H9 (cell line): ENCODE results near the gene ZBTB48. TPM values are rescaled to one million over a fixed set of nuclear protein-coding genes. Genes with fewer than 3 reads are reported as not detected.

Source experiments
- DNase-seq: peaks from one replicate; pipeline ENCODE4 v3.0.0-alpha.2; 2017
- H2AFZ ChIP-seq: one replicate; pipeline ENCODE4 v1.6.1; 2013; ENCODE audit warnings: mild to moderate bottlenecking, low read length, control low read depth, moderate library complexity
- H2AK5ac ChIP-seq: 2 replicates; pipeline ENCODE4 v1.6.1; 2013; ENCODE audit warnings: low read length, control low read depth, mixed read lengths; ENCODE audit not compliant: insufficient read length
- H2BK120ac ChIP-seq: one replicate; pipeline ENCODE4 v1.6.1; 2013; ENCODE audit warnings: low read depth, mild to moderate bottlenecking, low read length, control low read depth, inconsistent platforms; ENCODE audit not compliant: poor library complexity, severe bottlenecking
- H2BK12ac ChIP-seq: 2 replicates; pipeline ENCODE4 v1.6.1; 2013; ENCODE audit warnings: low read length, control low read depth, mixed read lengths, low read depth; ENCODE audit not compliant: insufficient read length
- H2BK15ac ChIP-seq: 2 replicates; pipeline ENCODE4 v1.6.1; 2013; ENCODE audit warnings: low read depth, low read length, control low read depth
- H2BK20ac ChIP-seq: one replicate; pipeline ENCODE4 v1.6.1; 2013; ENCODE audit warnings: low read depth, mild to moderate bottlenecking, low read length, control low read depth, inconsistent platforms; ENCODE audit not compliant: poor library complexity, severe bottlenecking
- H2BK5ac ChIP-seq: 2 replicates; pipeline ENCODE4 v1.6.1; 2013; ENCODE audit warnings: low read length, control low read depth, mixed read lengths; ENCODE audit not compliant: insufficient read length
- H3K14ac ChIP-seq: 2 replicates; pipeline ENCODE4 v1.6.1; 2013; ENCODE audit warnings: low read length, control low read depth; ENCODE audit not compliant: insufficient read depth
- H3K18ac ChIP-seq: 2 replicates; pipeline ENCODE4 v1.6.1; 2013; ENCODE audit warnings: low read depth, mild to moderate bottlenecking, mixed read lengths, low read length, control low read depth; ENCODE audit not compliant: insufficient read length
- H3K23ac ChIP-seq: 2 replicates; pipeline ENCODE4 v1.6.1; 2013; ENCODE audit warnings: low read length, control low read depth, mixed read lengths, low read depth; ENCODE audit not compliant: insufficient read length
- H3K23me2 ChIP-seq: 2 replicates; pipeline ENCODE4 v1.6.1; 2013; ENCODE audit warnings: low read depth, mild to moderate bottlenecking, mixed read lengths, low read length, control low read depth; ENCODE audit not compliant: insufficient read length, poor library complexity, severe bottlenecking
- H3K27ac ChIP-seq: 2 replicates; pipeline ENCODE4 v1.5.1; 2013; ENCODE audit warnings: low read length, control low read depth, mixed read lengths, low read depth; ENCODE audit not compliant: insufficient read length
- H3K27me3 ChIP-seq: 2 replicates; pipeline ENCODE4 v1.6.1; 2013; ENCODE audit warnings: low read length, control low read depth, inconsistent platforms; ENCODE audit not compliant: insufficient read depth
- H3K4ac ChIP-seq: 2 replicates; pipeline ENCODE4 v1.6.1; 2013; ENCODE audit warnings: low read depth, mild to moderate bottlenecking, control low read depth, inconsistent platforms, low read length, moderate library complexity
- H3K4me1 ChIP-seq: 2 replicates; pipeline ENCODE4 v1.6.1; 2013; ENCODE audit warnings: low read length, control low read depth, inconsistent platforms; ENCODE audit not compliant: insufficient read depth
- H3K4me2 ChIP-seq: 2 replicates; pipeline ENCODE4 v1.6.1; 2013; ENCODE audit warnings: low read length, control low read depth, mixed read lengths; ENCODE audit not compliant: insufficient read length, insufficient read depth
- H3K56ac ChIP-seq: 2 replicates; pipeline ENCODE4 v1.6.1; 2013; ENCODE audit warnings: low read depth, mild to moderate bottlenecking, mixed read lengths, low read length, control low read depth; ENCODE audit not compliant: insufficient read length
- H3K79me1 ChIP-seq: 2 replicates; pipeline ENCODE4 v1.6.1; 2013; ENCODE audit warnings: low read depth, mild to moderate bottlenecking, moderate library complexity, low read length, control low read depth, inconsistent platforms; ENCODE audit not compliant: insufficient read depth, poor library complexity, severe bottlenecking
- H3K79me2 ChIP-seq: 2 replicates; pipeline ENCODE4 v1.6.1; 2013; ENCODE audit warnings: low read length, control low read depth, inconsistent platforms; ENCODE audit not compliant: insufficient read depth
- H3K9ac ChIP-seq: 2 replicates; pipeline ENCODE4 v1.6.1; 2013; ENCODE audit warnings: low read length, control low read depth, mixed read lengths; ENCODE audit not compliant: insufficient read length; ENCODE audit errors: extremely low read depth
- H3K9me3 ChIP-seq: one replicate; pipeline ENCODE4 v1.6.1; 2013; ENCODE audit warnings: low read depth, low read length, inconsistent platforms; ENCODE audit not compliant: control insufficient read depth
- H3T11ph ChIP-seq: one replicate; pipeline ENCODE4 v1.6.1; 2013; ENCODE audit warnings: mild to moderate bottlenecking, low read length, control low read depth, inconsistent platforms
- H4K20me1 ChIP-seq: one replicate; pipeline ENCODE4 v1.6.1; 2013; ENCODE audit not compliant: control insufficient read depth, insufficient read length, insufficient read depth
- H4K5ac ChIP-seq: 2 replicates; pipeline ENCODE4 v1.6.1; 2013; ENCODE audit warnings: low read depth, mild to moderate bottlenecking, mixed read lengths, low read length, control low read depth; ENCODE audit not compliant: insufficient read length
- H4K8ac ChIP-seq: replicated peaks from 2 replicates; pipeline ENCODE4 v1.6.1; 2013; ENCODE audit warnings: low read length, control low read depth, mixed read lengths, low read depth; ENCODE audit not compliant: insufficient read length
- H4K91ac ChIP-seq: 2 replicates; pipeline ENCODE4 v1.6.1; 2013; ENCODE audit warnings: low read depth, mild to moderate bottlenecking, moderate library complexity, mixed read lengths, low read length, control low read depth; ENCODE audit not compliant: insufficient read length
- H3K27ac Mint-ChIP-seq, 3 experiments: 2 replicates in 2 of 3; 3 replicates in 1 of 3; pipeline ENCODE4 v1.8.0; 2020 to 2021; ENCODE audit warnings: mixed read lengths in 3 of 3, mild to moderate bottlenecking in 1 of 3, moderate library complexity in 1 of 3
- H3K27me3 Mint-ChIP-seq: 2 replicates; pipeline ENCODE4 v1.8.0; 2021; ENCODE audit warnings: low read depth, mild to moderate bottlenecking, moderate library complexity, mixed read lengths
- H3K36me3 Mint-ChIP-seq, 3 experiments: 2 replicates in 2 of 3; 3 replicates in 1 of 3; pipeline ENCODE4 v1.8.0; 2020 to 2021; ENCODE audit warnings: low read depth in 3 of 3, mixed read lengths in 3 of 3; ENCODE audit not compliant: insufficient read depth in 1 of 3
- H3K4me1 Mint-ChIP-seq, 2 experiments: 2 replicates each; pipeline ENCODE4 v1.8.0; 2020; ENCODE audit warnings: mixed read lengths in 2 of 2
- H3K4me3 Mint-ChIP-seq, 2 experiments: 2 replicates in 1 of 2; 3 replicates in 1 of 2; pipeline ENCODE4 v1.8.0; 2020 to 2021; ENCODE audit warnings: mild to moderate bottlenecking in 2 of 2, mixed read lengths in 2 of 2, moderate library complexity in 1 of 2
- H3K9me3 Mint-ChIP-seq, 2 experiments: 2 replicates in 1 of 2; 3 replicates in 1 of 2; pipeline ENCODE4 v1.8.0; 2020; ENCODE audit warnings: mild to moderate bottlenecking in 2 of 2, mixed read lengths in 2 of 2, moderate library complexity in 1 of 2
- CTCF ChIP-seq: fragments of 200-600 bp; sonication (generic); conservative IDR thresholded peaks from 3 replicates; pipeline ENCODE4 v1.8.0; 2021; ENCODE audit warnings: antibody characterized with exemption, mild to moderate bottlenecking
- WGBS: extraction: QIAGEN DNeasy Blood & Tissue Kit; methylation state at CpG from one replicate; pipeline ENCODE4 v1.1.7; 2013; ENCODE audit warnings: missing lambda C conversion rate, low lambda C conversion rate, mixed read lengths; ENCODE audit not compliant: insufficient read length; ENCODE audit errors: extremely low coverage; 5-methylcytosine and 5-hydroxymethylcytosine counted together
- total RNA-seq: library from RNA; stranded (reverse); gene quantifications from 2 replicates; pipeline ENCODE4 v1.2.1, GENCODE V29; 2021

The ZBTB48 gene
- total RNA-seq, 1 experiment from 2014 or later = 33.2 TPM

- no peak overlapping the region for H2BK15ac ChIP-seq
- WGBS = no CpG with 5 or more reads among the region's 10 CpGs
- H4K20me1 ChIP-seq = no peaks in the 10 kb centered on the region
- H3K27ac ChIP-seq = no peak overlapping the region
- H3K27ac Mint-ChIP-seq = no peak overlapping the region
- H2AFZ ChIP-seq = no peak overlapping the region
- H3K4me1 Mint-ChIP-seq = no peaks in the 10 kb centered on the region
- no peak overlapping the region for H3K4me3 Mint-ChIP-seq
- no peak overlapping the region for H3K23ac ChIP-seq
- no peak overlapping the region for H2BK20ac ChIP-seq
- H3K14ac ChIP-seq = no peak overlapping the region
- no peak overlapping the region for H3T11ph ChIP-seq
- peaks cover 44 to 87% (median 77%) of the 10 kb centered on the region in 3 experiments for H3K36me3 Mint-ChIP-seq
- H2AK5ac ChIP-seq = no peak overlapping the region
- no peak overlapping the region for H3K4ac ChIP-seq
- H3K27me3 ChIP-seq = no peaks in the 10 kb centered on the region
- H3K4me2 ChIP-seq = no peak overlapping the region
- no peak overlapping the region for H3K56ac ChIP-seq
- H2BK12ac ChIP-seq = no peak overlapping the region
- DNase-seq = no peak
- no peaks in the 10 kb centered on the region for H3K79me2 ChIP-seq
- H3K79me1 ChIP-seq = no peaks in the 10 kb centered on the region
- H3K9me3 Mint-ChIP-seq = no peaks in the 10 kb centered on the region
- no peaks in the 10 kb centered on the region; the same call in 1 of the 2 replicates for H3K27me3 Mint-ChIP-seq
- H3K9me3 ChIP-seq = no peaks in the 10 kb centered on the region
- no peak for TF ChIP-seq CTCF
- H3K23me2 ChIP-seq = no peaks in the 10 kb centered on the region
- H4K5ac ChIP-seq = no peak overlapping the region
- no peaks in the 10 kb centered on the region for H3K4me1 ChIP-seq
- H4K8ac ChIP-seq = no peak overlapping the region
- no peak overlapping the region for H3K9ac ChIP-seq
- H3K18ac ChIP-seq = no peak overlapping the region
- H4K91ac ChIP-seq = no peak overlapping the region
- no peak overlapping the region for H2BK120ac ChIP-seq
- H2BK5ac ChIP-seq = no peak overlapping the region
Measured at GRCh38 chr1:6545276-6546112, 34.3 kb upstream of the ZBTB48 start.
